DND-41 (cell line): ENCODE results near the gene UVRAG.

Experiments
- CTCF ChIP-seq: IDR thresholded peaks from 2 replicates; pipeline ENCODE4 v1.5.1; 2012; ENCODE audit warnings: borderline replicate concordance, low read length, moderate library complexity, mild to moderate bottlenecking; ENCODE audit not compliant: poor library complexity, severe bottlenecking; ENCODE audit errors: extremely low read depth
- EZH2 ChIP-seq: IDR thresholded peaks from 3 replicates; pipeline ENCODE4 v1.6.1; 2012; ENCODE audit warnings: borderline replicate concordance, low read depth, mild to moderate bottlenecking, moderate library complexity, low read length, inconsistent platforms; ENCODE audit not compliant: severe bottlenecking

GRCh38 chr11:75786101-75786736 lies 28.8 kb upstream of the UVRAG start:
- TF ChIP-seq CTCF (no peak), EZH2 (no peak)
